Natural killer cell (primary cell): ENCODE results near the gene TMEM120B. TPM values are rescaled to one million over a fixed set of nuclear protein-coding genes. Genes with fewer than 3 reads are reported as not detected.

ENCODE experiments used
- ATAC-seq, 3 donors: fragments of 150-1000 bp in 2 of 3; fragments of 200-7000 bp in 1 of 3; cut with Tn5 transposase; 1 replicate in 1 of 3; 2 replicates in 2 of 3; pipeline ENCODE4 v1.10.0; 2021; ENCODE audit warnings: mild to moderate bottlenecking in 2 of 3, moderate library complexity in 2 of 3
- DNase-seq, 2 donors: peaks; one replicate each; pipeline versions ENCODE4 v3.0.0 to v3.0.0-alpha.2; 2013 to 2021; ENCODE audit warnings: mixed read lengths in 1 of 2
- H3K27ac ChIP-seq: one replicate; pipeline ENCODE4 v1.5.1; 2013; ENCODE audit warnings: mild to moderate bottlenecking, low read length
- H3K27me3 ChIP-seq: one replicate; pipeline ENCODE4 v1.6.1; 2013; ENCODE audit warnings: low read length; ENCODE audit not compliant: control insufficient read depth, insufficient read depth
- H3K36me3 ChIP-seq: one replicate; pipeline ENCODE4 v1.6.1; 2013; ENCODE audit warnings: low read length; ENCODE audit not compliant: control insufficient read depth, insufficient read depth
- H3K4me1 ChIP-seq: one replicate; pipeline ENCODE4 v1.6.1; 2013; ENCODE audit warnings: low read length; ENCODE audit not compliant: control insufficient read depth, insufficient read depth
- H3K4me3 ChIP-seq: one replicate; pipeline ENCODE4 v1.5.1; 2013; ENCODE audit warnings: low read length
- H3K9me3 ChIP-seq: one replicate; pipeline ENCODE4 v1.6.1; 2013; ENCODE audit warnings: low read length; ENCODE audit not compliant: control insufficient read depth, insufficient read depth
- H3K27ac Mint-ChIP-seq, 2 donors: one replicate each; pipeline ENCODE4 v1.8.0; 2022; ENCODE audit warnings: mild to moderate bottlenecking in 2 of 2, mixed read lengths in 2 of 2, moderate library complexity in 1 of 2
- H3K27me3 Mint-ChIP-seq, 2 donors: one replicate each; pipeline ENCODE4 v1.8.0; 2022; ENCODE audit warnings: low read depth in 2 of 2, mixed read lengths in 2 of 2
- H3K36me3 Mint-ChIP-seq: one replicate; pipeline ENCODE4 v1.8.0; 2022; ENCODE audit warnings: mixed read lengths
- H3K4me1 Mint-ChIP-seq, 2 donors: one replicate each; pipeline ENCODE4 v1.8.0; 2022; ENCODE audit warnings: mixed read lengths in 2 of 2
- H3K4me3 Mint-ChIP-seq: one replicate; pipeline ENCODE4 v1.8.0; 2022; ENCODE audit warnings: mild to moderate bottlenecking, moderate library complexity, mixed read lengths
- H3K9me3 Mint-ChIP-seq, 2 donors: one replicate each; pipeline ENCODE4 v1.8.0; 2022; ENCODE audit warnings: mixed read lengths in 2 of 2
- WGBS: methylation state at CpG from one replicate; pipeline ENCODE4 v1.1.7; 2013; ENCODE audit warnings: missing lambda C conversion rate; ENCODE audit not compliant: insufficient coverage; 5-methylcytosine and 5-hydroxymethylcytosine counted together
- intact Hi-C: fragments of 100-400 bp; cut with micrococcal nuclease; formaldehyde crosslinking; loops from one replicate; pipeline ENCODE4 v1.14.2; 2022
- total RNA-seq, 4 donors: library from RNA; stranded (reverse); fragments of 120-200 nt in 1 of 4; gene quantifications; one replicate each; pipeline versions ENCODE4 v1.2.3 to v1.2.4, GENCODE V29; 2013 to 2022
- TF ChIP-seq, protein P1 (sequence below): fragments of 200-600 bp; IDR thresholded peaks from one replicate; pipeline ENCODE4 v1.8.0; 2022; ENCODE audit warnings: antibody characterized with exemption

Gene TMEM120B
- total RNA-seq, 3 donors from 2014 or later (not counting 1 experiment from before 2014, with no cell fraction given), result 6.3 to 8.4 (median 7.9) TPM

DNA sequence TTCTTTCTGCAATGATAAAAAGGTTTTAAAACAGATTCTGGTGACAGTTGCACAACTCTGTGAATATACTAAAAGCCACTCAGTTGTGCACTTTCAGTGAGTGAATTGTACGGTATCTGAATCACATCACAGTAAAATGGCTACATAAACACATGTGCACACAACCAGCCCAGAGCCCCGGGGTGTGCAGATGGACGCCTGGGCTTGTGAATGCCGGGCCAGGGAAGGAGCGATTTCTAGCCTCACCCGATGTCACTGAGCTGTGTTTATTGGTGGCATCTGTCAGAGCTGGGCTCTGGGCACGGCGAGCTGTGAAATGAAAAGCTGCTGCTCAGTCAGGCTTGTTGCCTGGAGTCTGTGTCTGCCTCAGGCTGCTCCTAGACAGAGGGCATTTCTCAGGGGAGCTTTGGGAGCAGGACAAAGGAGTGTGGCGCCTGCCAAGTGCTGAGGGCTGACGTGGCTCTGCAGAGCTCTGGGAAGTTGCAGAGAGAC, 55.0 kb downstream of the TMEM120B start:
- Histone ChIP-seq H3K9me3 (no peaks in the 10 kb centered on the region), H3K27ac (no peak overlapping the region), H3K4me3 (no peak overlapping the region), H3K36me3 (no peaks in the 10 kb centered on the region), H3K27me3 (no peaks in the 10 kb centered on the region), H3K4me1 (no peaks in the 10 kb centered on the region)
- Mint-ChIP-seq H3K4me3 (no peak overlapping the region), H3K27ac (no peak overlapping the region), H3K36me3 (no peaks in the 10 kb centered on the region), H3K9me3 (no peaks in the 10 kb centered on the region), H3K4me1 (no peaks in the 10 kb centered on the region), H3K27me3 (no peaks in the 10 kb centered on the region)
- TF ChIP-seq, protein P1, sequence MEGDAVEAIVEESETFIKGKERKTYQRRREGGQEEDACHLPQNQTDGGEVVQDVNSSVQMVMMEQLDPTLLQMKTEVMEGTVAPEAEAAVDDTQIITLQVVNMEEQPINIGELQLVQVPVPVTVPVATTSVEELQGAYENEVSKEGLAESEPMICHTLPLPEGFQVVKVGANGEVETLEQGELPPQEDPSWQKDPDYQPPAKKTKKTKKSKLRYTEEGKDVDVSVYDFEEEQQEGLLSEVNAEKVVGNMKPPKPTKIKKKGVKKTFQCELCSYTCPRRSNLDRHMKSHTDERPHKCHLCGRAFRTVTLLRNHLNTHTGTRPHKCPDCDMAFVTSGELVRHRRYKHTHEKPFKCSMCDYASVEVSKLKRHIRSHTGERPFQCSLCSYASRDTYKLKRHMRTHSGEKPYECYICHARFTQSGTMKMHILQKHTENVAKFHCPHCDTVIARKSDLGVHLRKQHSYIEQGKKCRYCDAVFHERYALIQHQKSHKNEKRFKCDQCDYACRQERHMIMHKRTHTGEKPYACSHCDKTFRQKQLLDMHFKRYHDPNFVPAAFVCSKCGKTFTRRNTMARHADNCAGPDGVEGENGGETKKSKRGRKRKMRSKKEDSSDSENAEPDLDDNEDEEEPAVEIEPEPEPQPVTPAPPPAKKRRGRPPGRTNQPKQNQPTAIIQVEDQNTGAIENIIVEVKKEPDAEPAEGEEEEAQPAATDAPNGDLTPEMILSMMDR, result no peak
- intact Hi-C loops, result no loop called here
- 90% methylated on average over 10 of the region's 10 CpGs for WGBS
- no peak for DNase-seq
- ATAC-seq, result no peak

DNA sequence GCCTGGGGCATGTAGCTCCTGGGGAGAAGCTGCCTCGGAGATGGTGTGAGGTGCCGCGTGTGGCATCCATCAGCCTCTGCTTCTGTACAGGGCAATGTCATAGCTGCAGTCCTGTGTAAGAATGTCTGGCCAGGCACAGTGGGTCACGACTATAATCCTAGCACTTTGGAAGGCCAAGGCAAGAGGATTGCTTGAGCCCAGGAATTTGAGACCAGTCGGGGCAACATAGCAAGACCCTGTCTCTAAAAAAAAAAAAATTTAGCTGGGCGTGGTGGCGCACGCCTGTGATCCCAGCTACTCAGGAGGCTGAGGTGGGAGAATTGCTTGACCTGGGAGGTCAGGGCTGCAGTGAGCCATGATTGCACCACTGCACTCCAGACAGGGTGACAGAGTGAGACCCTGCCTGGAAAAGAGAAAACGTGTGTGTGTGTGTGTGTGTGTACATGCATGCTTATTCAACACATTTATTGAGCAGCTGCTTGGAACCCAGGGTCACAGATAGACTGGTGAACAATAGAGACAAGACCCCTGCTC, 56.8 kb downstream of the TMEM120B start:
- H3K4me1 Mint-ChIP-seq, result peaks cover 5 to 7% of the 10 kb centered on the region in 2 donors
- H3K27ac Mint-ChIP-seq, result no peak overlapping the region

DNA sequence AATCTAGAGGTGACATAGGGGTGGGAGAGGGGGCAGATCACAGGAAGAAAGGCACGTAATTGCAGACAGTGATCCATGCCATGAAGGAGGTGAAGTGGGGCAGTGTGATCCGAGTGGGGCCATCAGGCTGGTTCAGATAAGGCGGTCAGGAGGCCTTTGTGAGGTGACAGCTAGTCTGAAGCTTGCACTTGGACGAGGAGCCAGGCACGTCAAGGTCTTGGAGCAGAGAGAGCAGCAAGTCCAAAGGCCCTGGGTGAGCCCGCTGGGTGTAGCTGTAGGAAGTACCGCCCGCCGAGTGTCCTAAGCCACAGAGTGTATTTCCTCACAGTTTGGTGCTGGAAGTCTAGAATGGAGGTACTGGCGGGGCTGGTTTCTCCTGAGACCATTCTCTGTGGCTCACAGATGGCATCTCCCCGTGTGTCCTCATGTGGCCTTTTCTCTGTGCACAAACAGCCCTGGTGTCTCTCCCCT, 57.3 kb downstream of the TMEM120B start:
- peaks cover 8% of the 10 kb centered on the region for H3K4me1 ChIP-seq
- ATAC-seq (no peak), DNase-seq (no peak)
- H3K4me3 ChIP-seq, result no peak overlapping the region
- TF ChIP-seq, protein P1, result no peak
- Mint-ChIP-seq H3K4me1 (peaks cover 7 to 9% of the 10 kb centered on the region in 2 donors), H3K27ac (no peak overlapping the region), H3K9me3 (no peaks in the 10 kb centered on the region), H3K36me3 (no peaks in the 10 kb centered on the region), H3K4me3 (no peak overlapping the region), H3K27me3 (no peaks in the 10 kb centered on the region)
- intact Hi-C loops, result no loop called here
- WGBS, result 81% methylated on average over 11 of the region's 11 CpGs
- no peak overlapping the region for H3K27ac ChIP-seq
- H3K9me3 ChIP-seq, result no peaks in the 10 kb centered on the region
- no peaks in the 10 kb centered on the region for H3K27me3 ChIP-seq
- no peaks in the 10 kb centered on the region for H3K36me3 ChIP-seq

More for the DNA sequence above, 56.8 kb downstream of the TMEM120B start:
- intact Hi-C loops, result no loop called here
- H3K9me3 Mint-ChIP-seq, result no peaks in the 10 kb centered on the region
- Histone ChIP-seq H3K27me3 (no peaks in the 10 kb centered on the region), H3K9me3 (no peaks in the 10 kb centered on the region), H3K27ac (no peak overlapping the region), H3K36me3 (no peaks in the 10 kb centered on the region), H3K4me3 (no peak overlapping the region), H3K4me1 (peaks cover 8% of the 10 kb centered on the region)
- no peak for ATAC-seq
- WGBS, result 90% methylated on average over 9 of the region's 9 CpGs
- no peaks in the 10 kb centered on the region for H3K36me3 Mint-ChIP-seq
- DNase-seq, result no peak
- TF ChIP-seq, protein P1, result no peak
- H3K27me3 Mint-ChIP-seq, result no peaks in the 10 kb centered on the region
- no peak overlapping the region for H3K4me3 Mint-ChIP-seq

DNA sequence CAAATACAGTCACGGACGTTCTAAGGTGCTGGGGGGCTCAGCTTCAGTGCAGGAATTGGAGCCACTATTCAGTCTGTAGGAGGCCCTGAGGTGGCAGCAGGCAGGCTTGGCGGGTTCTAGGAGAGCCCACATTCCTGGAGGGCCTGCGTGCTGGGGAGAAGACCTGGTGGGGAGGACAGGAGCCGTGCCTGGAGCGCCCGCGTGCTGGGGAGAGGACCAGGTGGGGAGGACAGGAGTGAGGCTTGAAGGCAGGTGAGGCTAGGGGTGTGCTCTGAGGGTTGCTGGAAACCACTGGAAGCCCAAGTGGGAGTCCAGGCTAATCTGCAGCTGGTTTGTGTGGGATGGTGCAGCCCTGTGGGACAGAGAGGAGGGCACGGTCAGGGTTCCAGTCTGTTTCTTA, 57.8 kb downstream of the TMEM120B start:
- ATAC-seq (no peak), DNase-seq (no peak)
- no peak overlapping the region for H3K27ac Mint-ChIP-seq
- no peak overlapping the region for H3K4me3 ChIP-seq
- intact Hi-C loops, result no loop called here
- H3K9me3 ChIP-seq, result no peaks in the 10 kb centered on the region
- no peaks in the 10 kb centered on the region for H3K27me3 ChIP-seq
- H3K4me3 Mint-ChIP-seq, result no peak overlapping the region
- H3K36me3 ChIP-seq, result no peaks in the 10 kb centered on the region
- H3K27me3 Mint-ChIP-seq, result no peaks in the 10 kb centered on the region
- no peaks in the 10 kb centered on the region for H3K9me3 Mint-ChIP-seq
- TF ChIP-seq, protein P1, result no peak
- H3K27ac ChIP-seq, result no peak overlapping the region
- 93% methylated on average over 9 of the region's 9 CpGs for WGBS
- peaks cover 8% of the 10 kb centered on the region for H3K4me1 ChIP-seq
- no peaks in the 10 kb centered on the region for H3K36me3 Mint-ChIP-seq
- peaks cover 7 to 9% of the 10 kb centered on the region in 2 donors for H3K4me1 Mint-ChIP-seq
